ENCODE data around the gene CACNA1I.

Gene CACNA1I

GRCh38 chr22:39577900-39578299 is 7.3 kb downstream of the CACNA1I start:
- no peak for TF ChIP-seq CTCF (IDR thresholded peaks at IDR 0.05; ENCODE audit: low read depth, low read length)
- no peak for DNase-seq (ENCODE audit: low read depth in 2 of 2)
- H3K4me3 ChIP-seq (replicated peaks in 1 of 2; ENCODE audit: low read depth in 2 of 2, low read length in 2 of 2), result no peak overlapping the region

DNA sequence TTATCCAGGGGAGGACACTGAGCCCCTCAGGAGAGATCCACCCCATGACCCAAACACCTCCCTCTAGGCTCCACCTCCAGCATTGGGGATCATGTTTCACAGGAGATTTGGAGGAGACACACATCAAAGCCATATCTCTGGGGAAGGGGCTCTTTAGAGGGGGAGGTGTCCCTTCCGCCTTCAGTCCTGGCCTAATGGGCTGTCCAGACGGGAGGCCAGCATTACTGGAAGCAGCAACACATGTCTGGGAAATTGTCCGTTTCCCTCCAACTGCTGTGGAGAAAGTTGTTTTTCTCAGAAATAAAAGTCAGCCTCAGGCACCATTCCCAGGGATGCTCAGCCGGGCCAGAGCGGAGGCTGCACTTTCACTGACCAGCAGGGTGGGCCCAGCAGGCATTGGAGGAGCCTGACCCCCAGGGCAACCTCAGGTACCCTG is 9.5 kb downstream of the CACNA1I start:
- no peak overlapping the region for H3K4me3 ChIP-seq (replicated peaks in 1 of 2; ENCODE audit: low read depth in 2 of 2, low read length in 2 of 2)
- no peak for TF ChIP-seq CTCF (IDR thresholded peaks at IDR 0.05; ENCODE audit: low read depth, low read length)
- no peak for DNase-seq (ENCODE audit: low read depth in 2 of 2)

- H3K4me3 ChIP-seq (replicated peaks in 1 of 2; ENCODE audit: low read depth in 2 of 2, low read length in 2 of 2), result no peak overlapping the region
- DNase-seq (ENCODE audit: low read depth in 2 of 2), result no peak
- no peak for TF ChIP-seq CTCF (IDR thresholded peaks at IDR 0.05; ENCODE audit: low read depth, low read length)
Measured at GRCh38 chr22:39580795-39581194, 10.2 kb downstream of the CACNA1I start.

DNA sequence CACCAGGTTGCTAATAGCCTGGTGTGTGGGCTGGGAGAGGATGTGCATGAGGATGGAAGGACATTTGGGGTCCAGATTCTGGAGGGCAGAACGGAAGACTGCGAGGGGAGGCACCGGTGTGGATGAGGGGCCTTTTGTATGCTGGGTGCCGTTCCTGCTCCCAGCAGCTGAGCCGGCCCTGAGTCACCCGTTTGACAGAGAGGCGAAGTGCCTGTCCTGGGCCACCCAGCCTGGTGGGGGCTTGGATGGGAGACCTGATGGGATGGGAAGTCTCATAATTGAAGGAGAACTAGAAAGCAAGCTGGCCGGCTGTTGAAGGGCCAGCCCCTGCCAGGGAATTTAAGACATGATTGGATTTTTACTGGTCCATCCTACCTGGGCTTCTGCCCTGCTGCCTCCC is 10.8 kb downstream of the CACNA1I start:
- TF ChIP-seq CTCF (IDR thresholded peaks at IDR 0.05; ENCODE audit: low read depth, low read length), result no peak
- H3K4me3 ChIP-seq (replicated peaks in 1 of 2; ENCODE audit: low read depth in 2 of 2, low read length in 2 of 2), result no peak overlapping the region
- no peak for DNase-seq (ENCODE audit: low read depth in 2 of 2)

GRCh38 chr22:39583066-39583667 is 12.6 kb downstream of the CACNA1I start:
- DNase-seq (ENCODE audit: low read depth in 2 of 2), result no peak
- no peak for TF ChIP-seq CTCF (IDR thresholded peaks at IDR 0.05; ENCODE audit: low read depth, low read length)
- H3K4me3 ChIP-seq (replicated peaks in 1 of 2; ENCODE audit: low read depth in 2 of 2, low read length in 2 of 2), result no peak overlapping the region

GRCh38 chr22:39589875-39590274 is 19.3 kb downstream of the CACNA1I start:
- no peak for DNase-seq (ENCODE audit: low read depth in 2 of 2)
- H3K4me3 ChIP-seq (replicated peaks in 1 of 2; ENCODE audit: low read depth in 2 of 2, low read length in 2 of 2), result no peak overlapping the region
- TF ChIP-seq CTCF (IDR thresholded peaks at IDR 0.05; ENCODE audit: low read depth, low read length), result no peak
